Smooth muscle cell (in vitro differentiated cells): ENCODE results near the gene AGBL2. TPM values are rescaled to one million over a fixed set of nuclear protein-coding genes. Genes with fewer than 3 reads are reported as not detected.

Experiments used
- DNase-seq: peaks from one replicate; lab custom pipeline; 2025; ENCODE audit not compliant: unreplicated experiment; lab: John Stamatoyannopoulos, UW
- H2AFZ ChIP-seq: fragments of 200-600 bp; sonication (generic); 2 replicates; pipeline ENCODE4 v1.6.0; 2016; ENCODE audit warnings: antibody characterized with exemption, low read depth, mild to moderate bottlenecking
- H3F3A ChIP-seq: fragments of 200-600 bp; sonication (generic); 2 replicates; pipeline ENCODE4 v1.6.0; 2017; ENCODE audit warnings: antibody characterized with exemption, low read depth
- H3K27ac ChIP-seq: fragments of 200-600 bp; sonication (generic); 2 replicates; pipeline ENCODE4 v1.5.1; 2016; ENCODE audit warnings: low read depth, mild to moderate bottlenecking
- H3K27me3 ChIP-seq: fragments of 200-600 bp; sonication (generic); 2 replicates; pipeline ENCODE4 v1.6.1; 2016; ENCODE audit warnings: low read depth, mild to moderate bottlenecking
- H3K36me3 ChIP-seq: fragments of 200-600 bp; sonication (generic); 2 replicates; pipeline ENCODE4 v1.5.1; 2016; ENCODE audit warnings: low read depth
- H3K4me1 ChIP-seq: fragments of 200-600 bp; sonication (generic); 2 replicates; pipeline ENCODE4 v1.5.1; 2016; ENCODE audit warnings: low read depth
- H3K4me2 ChIP-seq: fragments of 200-600 bp; sonication (generic); 2 replicates; pipeline ENCODE4 v1.6.0; 2016; ENCODE audit warnings: mild to moderate bottlenecking
- H3K4me3 ChIP-seq: fragments of 200-600 bp; sonication (generic); 2 replicates; pipeline ENCODE4 v1.5.1; 2016; ENCODE audit warnings: mild to moderate bottlenecking
- H3K79me2 ChIP-seq: fragments of 200-600 bp; sonication (generic); 2 replicates; pipeline ENCODE4 v1.6.0; 2016; ENCODE audit warnings: low read depth, mild to moderate bottlenecking
- H3K9ac ChIP-seq: fragments of 200-600 bp; sonication (generic); 2 replicates; pipeline ENCODE4 v1.6.0; 2016; ENCODE audit warnings: low read depth
- H3K9me3 ChIP-seq: fragments of 200-600 bp; sonication (generic); replicated peaks from 2 replicates; pipeline ENCODE4 v1.5.1; 2016; ENCODE audit warnings: low read depth
- H4K20me1 ChIP-seq: fragments of 200-600 bp; sonication (generic); 2 replicates; pipeline ENCODE4 v1.6.0; 2016; ENCODE audit warnings: low read depth
- WGBS: methylation state at CpG from one replicate; pipeline ENCODE4 v1.1.7; 2016; ENCODE audit warnings: low lambda C conversion rate; 5-methylcytosine and 5-hydroxymethylcytosine counted together
- polyA plus RNA-seq: library from polyadenylated mRNA; unstranded; fragments of >200 nt; fragmentation: Nextera tagmentation; extraction: Ambion mirVana; gene quantifications from 2 replicates; pipeline ENCODE4 v1.2.1, GENCODE V29; 2016
- total RNA-seq: library from RNA; depleted of rRNA; stranded (reverse); fragments of >200 nt; gene quantifications from 2 replicates; pipeline ENCODE4 v1.2.3, GENCODE V29; 2014
- TF ChIP-seq, protein P1 (sequence below): fragments of 200-600 bp; sonication (generic); IDR thresholded peaks from 2 replicates; pipeline ENCODE4 v1.5.1; 2017; ENCODE audit warnings: borderline replicate concordance, mild to moderate bottlenecking, antibody characterized with exemption; ENCODE audit not compliant: insufficient read depth, poor library complexity, severe bottlenecking

AGBL2 gene
- total and polyA plus RNA-seq, 2 experiments from 2014 or later = 1.1 TPM; not detected in 1

DNA sequence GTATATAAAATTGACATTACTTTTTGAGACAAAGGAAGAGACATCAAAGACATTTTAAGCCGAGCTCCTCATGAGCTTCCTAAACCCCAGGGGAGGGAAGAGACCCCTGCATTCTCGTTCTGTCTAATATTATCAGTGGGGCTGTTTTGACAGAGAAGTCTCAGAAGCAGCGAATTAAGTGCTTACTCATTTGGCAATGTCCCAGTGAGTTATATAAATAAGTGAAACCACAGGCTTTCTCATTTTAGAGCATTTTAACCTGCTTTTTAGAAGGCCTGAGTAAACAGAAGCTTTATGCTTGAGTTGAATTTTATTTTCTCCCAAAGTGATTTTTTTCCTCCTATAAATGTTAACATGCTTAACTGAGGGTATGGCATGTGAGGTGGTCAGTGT is 97.8 kb downstream of the AGBL2 start:
- H3K4me1 ChIP-seq = no peaks in the 10 kb centered on the region
- H3K9ac ChIP-seq = no peak overlapping the region
- H2AFZ ChIP-seq = no peak overlapping the region
- no peak for DNase-seq
- peaks cover 10% of the 10 kb centered on the region for H3K36me3 ChIP-seq
- TF ChIP-seq, protein P1, sequence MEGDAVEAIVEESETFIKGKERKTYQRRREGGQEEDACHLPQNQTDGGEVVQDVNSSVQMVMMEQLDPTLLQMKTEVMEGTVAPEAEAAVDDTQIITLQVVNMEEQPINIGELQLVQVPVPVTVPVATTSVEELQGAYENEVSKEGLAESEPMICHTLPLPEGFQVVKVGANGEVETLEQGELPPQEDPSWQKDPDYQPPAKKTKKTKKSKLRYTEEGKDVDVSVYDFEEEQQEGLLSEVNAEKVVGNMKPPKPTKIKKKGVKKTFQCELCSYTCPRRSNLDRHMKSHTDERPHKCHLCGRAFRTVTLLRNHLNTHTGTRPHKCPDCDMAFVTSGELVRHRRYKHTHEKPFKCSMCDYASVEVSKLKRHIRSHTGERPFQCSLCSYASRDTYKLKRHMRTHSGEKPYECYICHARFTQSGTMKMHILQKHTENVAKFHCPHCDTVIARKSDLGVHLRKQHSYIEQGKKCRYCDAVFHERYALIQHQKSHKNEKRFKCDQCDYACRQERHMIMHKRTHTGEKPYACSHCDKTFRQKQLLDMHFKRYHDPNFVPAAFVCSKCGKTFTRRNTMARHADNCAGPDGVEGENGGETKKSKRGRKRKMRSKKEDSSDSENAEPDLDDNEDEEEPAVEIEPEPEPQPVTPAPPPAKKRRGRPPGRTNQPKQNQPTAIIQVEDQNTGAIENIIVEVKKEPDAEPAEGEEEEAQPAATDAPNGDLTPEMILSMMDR = no peak
- peak overlapping the region; percentile 5 for H3K4me2 ChIP-seq
- peak overlapping the region; percentile 55 for H3K27ac ChIP-seq
- peaks cover 4% of the 10 kb centered on the region for H3F3A ChIP-seq
- H3K9me3 ChIP-seq = no peaks in the 10 kb centered on the region
- WGBS = 27% methylated on average over 3 of the region's 3 CpGs
- no peaks in the 10 kb centered on the region for H3K79me2 ChIP-seq
- no peak overlapping the region for H3K4me3 ChIP-seq
- no peaks in the 10 kb centered on the region for H3K27me3 ChIP-seq
- no peaks in the 10 kb centered on the region for H4K20me1 ChIP-seq

DNA sequence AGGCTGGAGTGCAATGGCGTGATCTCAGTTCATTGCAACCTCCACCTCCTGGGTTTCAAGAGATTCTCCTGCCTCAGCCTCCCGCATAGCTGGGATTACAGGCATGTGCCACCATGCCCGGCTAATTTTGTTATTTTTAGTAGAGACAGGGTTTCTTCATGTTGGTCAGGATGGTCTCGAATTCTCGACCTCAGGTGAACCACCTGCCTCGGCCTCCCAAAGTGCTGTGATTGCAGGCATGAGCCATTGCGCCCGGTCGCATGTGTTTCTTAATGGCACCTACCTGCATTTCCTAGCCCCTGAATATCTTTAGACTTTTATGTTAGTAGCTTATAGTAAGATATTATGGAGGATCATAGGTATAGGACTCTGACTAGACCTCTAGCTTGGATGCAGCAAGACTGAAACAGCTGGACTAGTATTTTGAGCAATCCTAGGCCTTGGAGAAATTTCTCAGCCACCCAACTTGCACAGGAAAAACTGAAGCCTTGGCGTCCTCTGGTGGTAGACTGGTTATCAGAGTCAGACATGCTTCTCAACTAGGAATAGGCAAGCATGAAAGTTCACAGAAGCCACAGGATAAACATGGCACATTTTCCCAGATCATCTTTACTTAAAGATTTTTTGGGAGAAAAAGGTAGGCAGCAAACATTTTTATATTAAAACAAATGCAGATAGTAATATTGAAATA is 98.3 kb downstream of the AGBL2 start:
- TF ChIP-seq, protein P1 = peak; percentile 64
- H3K36me3 ChIP-seq = peaks cover 5% of the 10 kb centered on the region
- H3K27me3 ChIP-seq = no peaks in the 10 kb centered on the region
- H3K4me1 ChIP-seq = no peaks in the 10 kb centered on the region
- H3K4me3 ChIP-seq = no peak overlapping the region
- no peaks in the 10 kb centered on the region for H4K20me1 ChIP-seq
- H2AFZ ChIP-seq = no peak overlapping the region
- peak overlapping the region; percentile 5 for H3K4me2 ChIP-seq
- H3K27ac ChIP-seq = peak overlapping the region; percentile 55
- peaks cover 4% of the 10 kb centered on the region for H3F3A ChIP-seq
- 88% methylated on average over 10 of the region's 10 CpGs for WGBS
- no peaks in the 10 kb centered on the region for H3K9me3 ChIP-seq
- H3K9ac ChIP-seq = no peak overlapping the region
- DNase-seq = no peak
- no peaks in the 10 kb centered on the region for H3K79me2 ChIP-seq

- H3K27me3 ChIP-seq = no peaks in the 10 kb centered on the region
- H3K4me1 ChIP-seq = no peaks in the 10 kb centered on the region
- no peak overlapping the region for H3K4me3 ChIP-seq
- H3K27ac ChIP-seq = no peak overlapping the region
- peaks cover 4% of the 10 kb centered on the region for H3F3A ChIP-seq
- TF ChIP-seq, protein P1 = no peak
- no peaks in the 10 kb centered on the region for H3K9me3 ChIP-seq
- H2AFZ ChIP-seq = no peak overlapping the region
- DNase-seq = no peak
- no peaks in the 10 kb centered on the region for H3K79me2 ChIP-seq
- no peak overlapping the region for H3K9ac ChIP-seq
- H4K20me1 ChIP-seq = no peaks in the 10 kb centered on the region
- H3K4me2 ChIP-seq = no peak overlapping the region
- no peaks in the 10 kb centered on the region for H3K36me3 ChIP-seq
These were observed 99.9 kb downstream of the AGBL2 start for GRCh38 chr11:47615249-47615648.

DNA sequence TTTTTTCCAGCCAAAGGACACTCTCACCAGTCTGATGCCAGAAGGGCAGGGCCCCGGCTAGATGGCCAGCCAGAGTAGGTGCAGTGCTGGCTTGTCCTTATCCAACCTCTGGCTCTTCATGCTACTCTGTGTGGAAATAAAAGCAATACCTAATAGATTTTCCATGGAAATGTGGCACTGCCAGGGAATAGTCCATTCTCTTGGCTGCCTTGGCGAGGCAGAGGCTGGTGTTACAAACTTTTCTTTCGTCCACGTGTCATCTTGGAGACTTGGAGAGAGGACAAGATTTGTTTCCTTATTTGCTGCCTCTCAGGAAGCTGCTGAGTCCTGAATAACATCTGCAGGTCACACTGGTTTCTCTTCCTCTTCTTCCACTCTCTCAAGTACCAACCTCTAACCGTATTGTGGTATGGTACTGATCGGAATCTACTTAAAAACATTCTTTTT is 103.8 kb downstream of the AGBL2 start:
- Histone ChIP-seq H3K4me2 (no peak overlapping the region), H3K79me2 (no peaks in the 10 kb centered on the region), H3K27me3 (no peaks in the 10 kb centered on the region), H2AFZ (no peak overlapping the region), H3K4me1 (peaks cover 8% of the 10 kb centered on the region), H3K4me3 (no peak overlapping the region), H3F3A (peaks cover 6% of the 10 kb centered on the region), H3K9me3 (no peaks in the 10 kb centered on the region), H3K27ac (no peak overlapping the region), H4K20me1 (peaks cover 3% of the 10 kb centered on the region), H3K36me3 (no peaks in the 10 kb centered on the region), H3K9ac (no peak overlapping the region)
- DNase-seq = no peak
- TF ChIP-seq, protein P1 = no peak
- 94% methylated on average over 6 of the region's 6 CpGs for WGBS
